Measurements from ENCODE around the gene LRMDA. TPM values are rescaled to one million over a fixed set of nuclear protein-coding genes. Genes with fewer than 3 reads are reported as not detected.

The LRMDA gene
- total and polyA plus RNA-seq, 2 donors (not counting 3 experiments of a cell fraction or from before 2014, with no cell fraction given) = 9.7 to 18.0 TPM

DNA sequence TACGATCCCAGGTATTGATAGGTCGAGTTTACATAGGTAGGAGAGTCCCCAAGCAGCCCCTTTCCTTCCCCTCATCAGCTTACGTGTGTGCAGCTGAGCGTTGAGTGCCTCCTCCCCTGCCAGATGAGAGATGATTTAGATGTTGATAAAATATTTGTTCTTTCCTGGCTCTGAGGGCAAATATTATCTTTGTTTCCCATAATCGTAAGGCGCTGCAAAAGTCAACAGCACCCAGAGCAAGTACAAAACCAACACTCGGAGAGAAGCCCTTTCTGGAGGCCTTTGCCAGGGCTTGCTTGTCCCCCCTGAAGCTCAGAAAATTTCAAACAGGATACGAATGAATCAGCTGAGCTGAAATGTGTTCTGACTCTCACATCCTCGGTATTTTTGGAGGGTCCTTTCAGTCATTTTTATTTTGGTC is 683.2 kb downstream of the LRMDA start:
- TF ChIP-seq FOS (IDR thresholded peaks at IDR 0.05; ENCODE audit: borderline replicate concordance, insufficient read depth, low read length) (no peak), MAX (IDR thresholded peaks at IDR 0.05; ENCODE audit: insufficient read depth, insufficient read length) (no peak), POLR2A (IDR thresholded peaks at IDR 0.05; ENCODE audit: low read depth, low read length) (no peak), EZH2 (IDR thresholded peaks at IDR 0.05; ENCODE audit: borderline replicate concordance, low read depth, low read length, severe bottlenecking) (no peak)
- dilution Hi-C loops (cut with MboI; ENCODE audit: extremely low pct_ligation_motif_present, low sequenced_read_pairs) = no loop called here
- ChIA-PET CTCF (no interaction called here), POLR2A (no interaction called here)
- BruUV-seq (replicated peaks) = no TSS peak
- Histone ChIP-seq H2AFZ (ENCODE audit: low read depth, low read length) (no peak overlapping the region), H3K4me2 (ENCODE audit: insufficient read depth, low read length) (no peak overlapping the region), H3K79me2 (ENCODE audit: control insufficient read depth, insufficient read depth, low read length) (no peaks in the 10 kb centered on the region), H3K36me3 (ENCODE audit: control insufficient read depth in 2 of 2, extremely low read depth in 1 of 2, insufficient read depth in 2 of 2, low read length in 2 of 2) (no peaks in the 10 kb centered on the region), H4K20me1 (replicated peaks; ENCODE audit: control insufficient read depth, extremely low read depth, insufficient read depth, low read length) (no peaks in the 10 kb centered on the region), H3K4me3 (replicated peaks in 1 of 3; ENCODE audit: insufficient read depth in 1 of 3, low read depth in 1 of 3, low read length in 3 of 3) (no peak overlapping the region), H3K4me1 (ENCODE audit: control insufficient read depth, extremely low read depth, insufficient read depth, low read length) (no peaks in the 10 kb centered on the region), H3K9me1 (replicated peaks; ENCODE audit: control insufficient read depth, extremely low read depth, insufficient read depth, low read length) (no peaks in the 10 kb centered on the region), H3K9ac (replicated peaks; ENCODE audit: extremely low read depth, insufficient read depth, low read length) (no peak overlapping the region), H3K9me3 (replicated peaks; ENCODE audit: control insufficient read depth, insufficient read depth, low read length) (no peaks in the 10 kb centered on the region), H3K27ac (ENCODE audit: insufficient read depth, low read depth, low read length) (no peak overlapping the region), H3K27me3 (ENCODE audit: control insufficient read depth in 2 of 2, insufficient read depth in 2 of 2, low read length in 2 of 2) (no peaks in the 10 kb centered on the region)
- no peak for FAIRE-seq
- intact Hi-C loops (cut with micrococcal nuclease) = no loop called here
- no peak for DNase-seq (ENCODE audit: low read depth, low spot score)

DNA sequence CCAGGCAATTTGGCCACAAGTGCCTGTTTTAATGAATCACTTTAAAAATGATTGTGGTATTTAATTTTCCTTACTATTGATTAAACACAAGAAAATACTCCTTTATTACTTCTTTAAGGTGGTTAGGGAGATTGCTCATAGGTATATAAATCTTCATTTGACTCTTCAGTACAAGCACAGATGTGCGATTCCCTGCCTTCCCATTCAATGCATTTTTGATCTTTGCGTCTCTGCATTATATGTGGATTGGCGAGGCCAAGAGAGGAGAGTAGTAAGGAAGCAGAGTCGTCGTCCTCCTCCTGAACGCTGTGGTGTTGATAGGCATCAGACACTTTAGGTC is 683.7 kb downstream of the LRMDA start:
- ChIA-PET POLR2A (no interaction called here), CTCF (no interaction called here)
- H3K9me1 ChIP-seq (replicated peaks; ENCODE audit: control insufficient read depth, extremely low read depth, insufficient read depth, low read length) = no peaks in the 10 kb centered on the region
- TF ChIP-seq CTCF (IDR thresholded peaks at IDR 0.05; ENCODE audit: extremely low read depth in 1 of 2, insufficient read depth in 1 of 2, low read depth in 1 of 2, low read length in 2 of 2) = no peak
- no peak for TF ChIP-seq JUN (IDR thresholded peaks at IDR 0.05; ENCODE audit: borderline replicate concordance, insufficient read depth, insufficient read length, low read depth)
- TF ChIP-seq FOS (IDR thresholded peaks at IDR 0.05; ENCODE audit: borderline replicate concordance, insufficient read depth, low read length) = no peak
- no peak for TF ChIP-seq POLR2AphosphoS5 (IDR thresholded peaks at IDR 0.05; ENCODE audit: insufficient read depth, low read depth, low read length)
- no peak for TF ChIP-seq GATA2 (IDR thresholded peaks at IDR 0.05; ENCODE audit: insufficient read depth, insufficient read length, low read depth, low read length)
- no peak for TF ChIP-seq POLR2A (IDR thresholded peaks at IDR 0.05; ENCODE audit: low read depth, low read length)
- TF ChIP-seq MYC (IDR thresholded peaks at IDR 0.05; ENCODE audit: low read depth, low read length) = no peak
- TF ChIP-seq MAX (IDR thresholded peaks at IDR 0.05; ENCODE audit: insufficient read depth, insufficient read length) = no peak
- TF ChIP-seq EZH2 (IDR thresholded peaks at IDR 0.05; ENCODE audit: borderline replicate concordance, low read depth, low read length, severe bottlenecking) = no peak
- no peaks in the 10 kb centered on the region for H3K27me3 ChIP-seq (ENCODE audit: control insufficient read depth in 2 of 2, insufficient read depth in 2 of 2, low read length in 2 of 2)
- DNase-seq (ENCODE audit: low read depth, low spot score) (no peak), FAIRE-seq (no peak)
- H3K4me2 ChIP-seq (ENCODE audit: insufficient read depth, low read length) = no peak overlapping the region
- no peaks in the 10 kb centered on the region for H3K9me3 ChIP-seq (replicated peaks; ENCODE audit: control insufficient read depth, insufficient read depth, low read length)
- dilution Hi-C loops (cut with MboI; ENCODE audit: extremely low pct_ligation_motif_present, low sequenced_read_pairs) = no loop called here
- no TSS peak for BruUV-seq (replicated peaks)
- intact Hi-C loops (cut with micrococcal nuclease) = no loop called here
- H3K9ac ChIP-seq (replicated peaks; ENCODE audit: extremely low read depth, insufficient read depth, low read length) = no peak overlapping the region
- H2AFZ ChIP-seq (ENCODE audit: low read depth, low read length) = no peak overlapping the region
- H3K4me3 ChIP-seq (replicated peaks in 1 of 3; ENCODE audit: insufficient read depth in 1 of 3, low read depth in 1 of 3, low read length in 3 of 3) = no peak overlapping the region
- H3K27ac ChIP-seq (ENCODE audit: insufficient read depth, low read depth, low read length) = no peak overlapping the region
- H3K4me1 ChIP-seq (ENCODE audit: control insufficient read depth, extremely low read depth, insufficient read depth, low read length) = no peaks in the 10 kb centered on the region
- H4K20me1 ChIP-seq (replicated peaks; ENCODE audit: control insufficient read depth, extremely low read depth, insufficient read depth, low read length) = no peaks in the 10 kb centered on the region
- H3K79me2 ChIP-seq (ENCODE audit: control insufficient read depth, insufficient read depth, low read length) = no peaks in the 10 kb centered on the region
- no peaks in the 10 kb centered on the region for H3K36me3 ChIP-seq (ENCODE audit: control insufficient read depth in 2 of 2, extremely low read depth in 1 of 2, insufficient read depth in 2 of 2, low read length in 2 of 2)
